Heart right ventricle (tissue), 16 donors: ENCODE data around the gene GNG7. TPM values are rescaled to one million over a fixed set of nuclear protein-coding genes. Genes with fewer than 3 reads are reported as not detected.

ENCODE experiments used
- ATAC-seq, 8 donors: fragments of 200-7000 bp; cut with Tn5 transposase; one replicate each; pipeline ENCODE4 v1.9.1; 2020; ENCODE audit warnings: mild to moderate bottlenecking in 8 of 8, moderate library complexity in 8 of 8, moderate number of reproducible peaks in 1 of 8
- DNase-seq, 2 donors: peaks; one replicate each; pipeline ENCODE4 v3.0.0-alpha.2; 2020
- H3K27ac ChIP-seq, 10 donors: fragments of 200-600 bp; sonication (generic) in 2 of 10; one replicate each; pipeline versions ENCODE4 v1.5.0 to v1.8.0; 2020 to 2022; ENCODE audit warnings: mild to moderate bottlenecking in 3 of 10
- H3K27me3 ChIP-seq, 7 donors: fragments of 200-600 bp; one replicate each; pipeline ENCODE4 v1.8.0; 2021 to 2022; ENCODE audit warnings: mild to moderate bottlenecking in 2 of 7
- H3K36me3 ChIP-seq, 9 donors: fragments of 200-600 bp; sonication (generic) in 1 of 9; one replicate each; pipeline versions ENCODE4 v1.5.0 to v1.8.0; 2020 to 2022; ENCODE audit warnings: mild to moderate bottlenecking in 2 of 9
- H3K4me1 ChIP-seq, 9 donors: fragments of 200-600 bp; sonication (generic) in 1 of 9; one replicate each; pipeline versions ENCODE4 v1.5.0 to v1.8.0; 2020 to 2022; ENCODE audit warnings: mild to moderate bottlenecking in 4 of 9
- H3K4me3 ChIP-seq, 10 donors: fragments of 200-600 bp; sonication (generic) in 2 of 10; one replicate each; pipeline versions ENCODE4 v1.5.0 to v1.8.0; 2020 to 2022; ENCODE audit warnings: mild to moderate bottlenecking in 7 of 10, moderate library complexity in 2 of 10
- H3K9me3 ChIP-seq, 11 donors: fragments of 200-600 bp in 10 of 11; sonication (generic) in 2 of 11; one replicate each; pipeline versions ENCODE4 v1.5.0 to v1.8.0; 2013 to 2022; ENCODE audit warnings: mild to moderate bottlenecking in 2 of 11, control low read depth in 1 of 11, moderate library complexity in 1 of 11
- CTCF ChIP-seq, 9 donors: fragments of 200-600 bp; sonication (generic) in 2 of 9; IDR thresholded peaks; one replicate each; pipeline versions ENCODE4 v1.5.0 to v1.8.0; 2021 to 2022; ENCODE audit warnings: antibody characterized with exemption in 9 of 9, mild to moderate bottlenecking in 5 of 9, moderate library complexity in 1 of 9
- WGBS, 2 donors: extraction: QIAGEN DNeasy Blood & Tissue Kit; methylation state at CpG; one replicate each; pipeline ENCODE4 v1.1.7; 2013; ENCODE audit warnings: inconsistent platforms in 1 of 2; 5-methylcytosine and 5-hydroxymethylcytosine counted together
- intact Hi-C, 10 donors: fragments of 100-400 bp; cut with DNase I; formaldehyde crosslinking; loops; one replicate each; pipeline versions ENCODE4 v1.11.1 to v1.14.2; 2022
- polyA plus RNA-seq, 2 donors: library from polyadenylated mRNA; stranded (reverse); fragments of 200-250 nt; gene quantifications; one replicate each; pipeline ENCODE4 v1.2.3, GENCODE V29; 2013
- total RNA-seq, 10 donors: library from RNA; stranded (reverse); fragmentation: NEBNext Ultra II Directional in 3 of 10; extraction: Animal tissue kit (Norgen Biotek cat#: 25700) in 3 of 10; gene quantifications; one replicate each; pipeline versions ENCODE4 v1.2.1 to v1.2.4, GENCODE V29; 2021 to 2023
- donor health status: Arrhythmogenic right ventricular cardiomyopathy.
- donor health status: ischemic (EF 13 %, LVEDD 7.1; RV severe dilation, severe dysfunction).
- donor health status: healthy with polysubstance abuse.
- donor health status: DM: no; HTN: yes; CAD: no.
- donor health status: DM: no; HTN: no; CAD: no.
- donor health status: ischemic (EF 25% LVEDD 6.9; RV normal size, moderate dysfunction).
- donor health status: ischemic (EF 25% LVEDD 5.7; RV mildly dilated, moderate dysfunction).
- donor health status: healthy.
- donor health status: DM: yes; HTN: yes; CAD: no.
- donor health status: Ischemic cardiomyopathy.
- donor health status: ischemic (EF 35%, LVEDD 5.7; RV mildly dilated, moderate dysfunction).
- donor health status: nonischemic (EF 11% LVEDD 7.7; RV severe dilation, severe dysfunction).
- donor health status: DM: yes; HTN: yes; CAD: no.
- donor health status: PGD.
- donor health status: ischemic (EF 29% LVEDD 5.4; RV normal size, mild dysfunction).
- donor health status: nonischemic (EF 23%, LVEDD 6.1; RV moderate dilation, normal function).

The GNG7 gene
- total and polyA plus RNA-seq, 12 donors = 8.4 to 56.9 (median 39.1) TPM

GRCh38 chr19:2602391-2603181 is 99.9 kb downstream of the GNG7 start:
- Histone ChIP-seq H3K4me1 (peaks cover 8 to 46% (median 30%) of the 10 kb centered on the region in 9 donors), H3K27ac (peak overlapping the region; percentile 64 to 94 (median 88)), H3K9me3 (peaks cover 0 to 5% (median 0%) of the 10 kb centered on the region in 11 donors), H3K36me3 (no peaks in the 10 kb centered on the region), H3K4me3 (peak overlapping the region in 8 of 10 donors; percentile 0 to 37 (median 26)), H3K27me3 (no peaks in the 10 kb centered on the region)
- TF ChIP-seq CTCF (IDR thresholded peaks at IDR 0.05) = no peak
- 25 to 30% methylated on average over 23 of the region's 23 CpGs for WGBS, 2 donors
- ATAC-seq (peak; percentile 77 to 94 (median 88)), DNase-seq (peak; percentile 78 to 83)
- intact Hi-C loops = loop anchor here in 1 of 10 donors (2.0 kb wide), 1 partner anchor 62 kb away; no protein-coding TSS in a partner anchor

GRCh38 chr19:2600914-2601870 is 101.3 kb downstream of the GNG7 start:
- intact Hi-C loops = no loop called here
- no peak for ATAC-seq
- H3K27ac ChIP-seq = peak overlapping the region in 8 of 10 donors; percentile 64 to 94 (median 88)
- H3K4me3 ChIP-seq = no peak overlapping the region
- no peaks in the 10 kb centered on the region for H3K36me3 ChIP-seq
- no peak for TF ChIP-seq CTCF (IDR thresholded peaks at IDR 0.05)
- no peak for DNase-seq
- H3K4me1 ChIP-seq = peaks cover 8 to 41% (median 30%) of the 10 kb centered on the region in 9 donors
- WGBS, 2 donors = 89 to 92% methylated on average over 20 of the region's 20 CpGs
- peaks cover 0 to 5% (median 0%) of the 10 kb centered on the region in 11 donors for H3K9me3 ChIP-seq
- H3K27me3 ChIP-seq = no peaks in the 10 kb centered on the region

- H3K4me1 ChIP-seq = peaks cover 0 to 9% (median 8%) of the 10 kb centered on the region in 9 donors
- WGBS, 2 donors = 69 to 71% methylated on average over 7 of the region's 7 CpGs
- intact Hi-C loops = no loop called here
- H3K27ac ChIP-seq = no peak overlapping the region
- no peaks in the 10 kb centered on the region for H3K36me3 ChIP-seq
- H3K4me3 ChIP-seq = no peak overlapping the region
- H3K9me3 ChIP-seq = peaks cover 0 to 4% (median 0%) of the 10 kb centered on the region in 11 donors
- ATAC-seq (no peak), DNase-seq (no peak)
- H3K27me3 ChIP-seq = no peaks in the 10 kb centered on the region
- TF ChIP-seq CTCF (IDR thresholded peaks at IDR 0.05) = no peak
Observed at GRCh38 chr19:2594319-2594718, 108.2 kb downstream of the GNG7 start.

- intact Hi-C loops = no loop called here
- Histone ChIP-seq H3K9me3 (peaks cover 0 to 4% (median 0%) of the 10 kb centered on the region in 11 donors), H3K36me3 (no peaks in the 10 kb centered on the region), H3K4me3 (no peak overlapping the region), H3K27me3 (no peaks in the 10 kb centered on the region), H3K4me1 (peaks cover 0 to 11% (median 8%) of the 10 kb centered on the region in 9 donors), H3K27ac (no peak overlapping the region)
- DNase-seq = no peak
- ATAC-seq = no peak
- WGBS, 2 donors = 56 to 57% methylated on average over 4 of the region's 4 CpGs
- no peak for TF ChIP-seq CTCF (IDR thresholded peaks at IDR 0.05)
Observed at GRCh38 chr19:2592824-2593223, 109.7 kb downstream of the GNG7 start.
